ENCODE results near the gene RSF1.

The RSF1 gene

GRCh38 chr11:77806415-77806814, 14.1 kb downstream of the RSF1 start:
- in situ Hi-C loops (cut with MboI; ENCODE audit: low sequenced_read_pairs): no loop called here

GRCh38 chr11:77801477-77801876, 19.0 kb downstream of the RSF1 start:
- in situ Hi-C loops (cut with MboI; ENCODE audit: low sequenced_read_pairs): no loop called here

- in situ Hi-C loops (cut with MboI; ENCODE audit: low sequenced_read_pairs): no loop called here
These were observed 20.1 kb downstream of the RSF1 start for GRCh38 chr11:77800449-77800848.

GRCh38 chr11:77799338-77799737, 21.2 kb downstream of the RSF1 start:
- in situ Hi-C loops (cut with MboI; ENCODE audit: low sequenced_read_pairs): no loop called here

- in situ Hi-C loops (cut with MboI; ENCODE audit: low sequenced_read_pairs): no loop called here
These were observed 26.6 kb downstream of the RSF1 start for GRCh38 chr11:77793972-77794371.

GRCh38 chr11:77791301-77791700, 29.2 kb downstream of the RSF1 start:
- in situ Hi-C loops (cut with MboI; ENCODE audit: low sequenced_read_pairs): no loop called here

GRCh38 chr11:77789731-77790476, 30.6 kb downstream of the RSF1 start:
- in situ Hi-C loops (cut with MboI; ENCODE audit: low sequenced_read_pairs): no loop called here

GRCh38 chr11:77789061-77789730, 31.3 kb downstream of the RSF1 start:
- in situ Hi-C loops (cut with MboI; ENCODE audit: low sequenced_read_pairs): no loop called here

- in situ Hi-C loops (cut with MboI; ENCODE audit: low sequenced_read_pairs): no loop called here
These were observed 36.0 kb downstream of the RSF1 start for GRCh38 chr11:77784572-77784971.

- in situ Hi-C loops (cut with MboI; ENCODE audit: low sequenced_read_pairs): no loop called here
These were observed 37.5 kb downstream of the RSF1 start for GRCh38 chr11:77783025-77783424.

- in situ Hi-C loops (cut with MboI; ENCODE audit: low sequenced_read_pairs): no loop called here
These were observed 40.6 kb downstream of the RSF1 start for GRCh38 chr11:77779935-77780334.

- in situ Hi-C loops (cut with MboI; ENCODE audit: low sequenced_read_pairs): no loop called here
These were observed 42.0 kb downstream of the RSF1 start for GRCh38 chr11:77778549-77778948.

- in situ Hi-C loops (cut with MboI; ENCODE audit: low sequenced_read_pairs): no loop called here
These were observed 42.4 kb downstream of the RSF1 start for GRCh38 chr11:77778118-77778517.

- in situ Hi-C loops (cut with MboI; ENCODE audit: low sequenced_read_pairs): no loop called here
These were observed 44.1 kb downstream of the RSF1 start for GRCh38 chr11:77776455-77776854.

GRCh38 chr11:77775936-77776335, 44.6 kb downstream of the RSF1 start:
- in situ Hi-C loops (cut with MboI; ENCODE audit: low sequenced_read_pairs): no loop called here

GRCh38 chr11:77771135-77771534, 49.4 kb downstream of the RSF1 start:
- in situ Hi-C loops (cut with MboI; ENCODE audit: low sequenced_read_pairs): no loop called here

GRCh38 chr11:77770629-77771028, 49.9 kb downstream of the RSF1 start:
- in situ Hi-C loops (cut with MboI; ENCODE audit: low sequenced_read_pairs): no loop called here

GRCh38 chr11:77762426-77762825, 58.1 kb downstream of the RSF1 start:
- in situ Hi-C loops (cut with MboI; ENCODE audit: low sequenced_read_pairs): no loop called here

- in situ Hi-C loops (cut with MboI; ENCODE audit: low sequenced_read_pairs): no loop called here
These were observed 59.0 kb downstream of the RSF1 start for GRCh38 chr11:77761491-77761890.

- in situ Hi-C loops (cut with MboI; ENCODE audit: low sequenced_read_pairs): no loop called here
These were observed 62.2 kb downstream of the RSF1 start for GRCh38 chr11:77758331-77758730.

- in situ Hi-C loops (cut with MboI; ENCODE audit: low sequenced_read_pairs): no loop called here
These were observed 67.3 kb downstream of the RSF1 start for GRCh38 chr11:77753230-77753629.

GRCh38 chr11:77752516-77752915, 68.0 kb downstream of the RSF1 start:
- in situ Hi-C loops (cut with MboI; ENCODE audit: low sequenced_read_pairs): no loop called here

Measured in HL-60/S4 treated with retinoic acid at 250 ng/mL for 4 days and 3 days (cell line).